K562 (cell line): ENCODE measurements around the gene FGD6. TPM values are rescaled to one million over a fixed set of nuclear protein-coding genes. Genes with fewer than 3 reads are reported as not detected.

Experiments
- ATF2 ChIP-seq: sonication (generic); formaldehyde crosslinking; IDR thresholded peaks from 2 replicates; pipeline ENCODE4 v1.8.1; 2022; ENCODE audit warnings: missing genetic modification reagents
- FOXA3 ChIP-seq, 2 experiments: fragments of 450-650 bp in 1 of 2; sonication (generic) in 1 of 2; formaldehyde crosslinking; IDR thresholded peaks in 1 of 2; conservative IDR thresholded peaks in 1 of 2; 2 replicates each; pipeline versions ENCODE4 v1.4.0 to v1.8.0; 2020 to 2022; ENCODE audit warnings: mild to moderate bottlenecking in 2 of 2, missing genetic modification reagents in 1 of 2
- HCFC1 ChIP-seq: IDR thresholded peaks from 2 replicates; pipeline ENCODE4 v1.6.1; 2012; ENCODE audit warnings: low read depth, low read length, improper control_type of control experiment
- HIVEP1 ChIP-seq: fragments of 250-450 bp; sonication (Bioruptor Pico); IDR thresholded peaks from 2 replicates; pipeline ENCODE4 v1.4.0; 2020; ENCODE audit warnings: mild to moderate bottlenecking
- JUND ChIP-seq, 2 experiments: IDR thresholded peaks; 2 replicates in 1 of 2; 3 replicates in 1 of 2; pipeline ENCODE4 v1.6.1; 2011; ENCODE audit warnings: borderline replicate concordance in 2 of 2, low read depth in 2 of 2, low read length in 2 of 2, improper control_type of control experiment in 1 of 2, missing biosample characterization in 1 of 2, missing genetic modification characterization in 1 of 2, missing genetic modification reagents in 1 of 2
- KAT2B ChIP-seq: IDR thresholded peaks from one replicate; pipeline ENCODE4 v1.6.1; 2012; ENCODE audit warnings: low read depth, mild to moderate bottlenecking, control low read depth, inconsistent platforms, low read length, moderate library complexity
- KDM5B ChIP-seq: fragments of 200-600 bp; sonication (generic); IDR thresholded peaks from 2 replicates; pipeline ENCODE4 v1.6.1; 2012; ENCODE audit warnings: low read depth, mild to moderate bottlenecking, moderate library complexity, low read length, control low read depth, inconsistent platforms; ENCODE audit not compliant: insufficient replicate concordance
- MTF1 ChIP-seq: fragments of 250-450 bp; sonication (Bioruptor Pico); IDR thresholded peaks from 2 replicates; pipeline ENCODE4 v1.9.0; 2021; ENCODE audit warnings: moderate library complexity, mild to moderate bottlenecking, inconsistent platforms, borderline replicate concordance
- POLR2G ChIP-seq: fragments of 200-400 bp; formaldehyde crosslinking; IDR thresholded peaks from 2 replicates; pipeline ENCODE4 v1.6.1; 2017; ENCODE audit warnings: low read depth, mild to moderate bottlenecking, antibody characterized with exemption, low read length, moderate library complexity
- RB1 ChIP-seq: fragments of 450-650 bp; IDR thresholded peaks from 2 replicates; pipeline ENCODE4 v1.6.1; 2017; ENCODE audit warnings: low read depth, mild to moderate bottlenecking
- SIN3A ChIP-seq, 2 experiments: fragments of 150-350 bp in 1 of 2; IDR thresholded peaks; 2 replicates each; pipeline ENCODE4 v1.6.1; 2011 to 2016; ENCODE audit warnings: borderline replicate concordance in 2 of 2, low read depth in 2 of 2, low read length in 2 of 2, mild to moderate bottlenecking in 2 of 2, moderate library complexity in 2 of 2; ENCODE audit not compliant: control insufficient read depth in 1 of 2
- THRB ChIP-seq: fragments of 450-650 bp; formaldehyde crosslinking; conservative IDR thresholded peaks from 2 replicates; pipeline ENCODE4 v1.4.0; 2022; ENCODE audit warnings: mild to moderate bottlenecking, missing genetic modification characterization
- ZBTB7A ChIP-seq: IDR thresholded peaks from 2 replicates; pipeline ENCODE4 v1.6.1; 2011; ENCODE audit warnings: low read depth, mild to moderate bottlenecking, low read length, moderate library complexity, borderline replicate concordance; ENCODE audit not compliant: control insufficient read depth
- ZC3H4 ChIP-seq: sonication (generic); formaldehyde crosslinking; IDR thresholded peaks from 2 replicates; pipeline ENCODE4 v1.9.0; 2021; ENCODE audit warnings: missing genetic modification reagents, borderline replicate concordance
- ZKSCAN8 ChIP-seq: fragments of 200-800 bp; sonication (Bioruptor generic); IDR thresholded peaks from 2 replicates; pipeline ENCODE4 v1.6.1; 2016; ENCODE audit warnings: missing genetic modification characterization, missing compliant biosample characterization
- ZNF274 ChIP-seq: IDR thresholded peaks from 2 replicates; pipeline ENCODE4 v1.6.1; 2011; ENCODE audit warnings: low read depth, mild to moderate bottlenecking, low read length, moderate library complexity, borderline replicate concordance
- ZNF282 ChIP-seq: sonication (generic); formaldehyde crosslinking; IDR thresholded peaks from 2 replicates; pipeline ENCODE4 v1.8.1; 2023; ENCODE audit warnings: missing genetic modification reagents
- ZNF444 ChIP-seq: fragments of 250-450 bp; sonication (Bioruptor Pico); IDR thresholded peaks from 2 replicates; pipeline ENCODE4 v1.4.0; 2020; ENCODE audit warnings: mild to moderate bottlenecking, moderate library complexity
- ZNF589 ChIP-seq: fragments of 200-800 bp; sonication (Bioruptor generic); IDR thresholded peaks from 2 replicates; pipeline ENCODE4 v1.6.1; 2016; ENCODE audit warnings: low read depth, missing genetic modification characterization, missing compliant biosample characterization
- polyA plus RNA-seq, 8 experiments: library from polyadenylated mRNA; depleted of rRNA in 4 of 8; stranded (reverse) in 5 of 8; unstranded in 3 of 8; fragments of >200 nt; fragmentation: Nextera tagmentation in 2 of 8; fragmentation: Illumina TruSeq in 1 of 8; extraction: Ambion mirVana in 2 of 8; extraction: Trizol in 1 of 8; gene quantifications; 2 replicates each; pipeline versions ENCODE4 v1.2.1 to v1.2.3, GENCODE V29; 2011 to 2014; ENCODE audit warnings: inconsistent platforms in 1 of 8, missing spikeins in 1 of 8
- total RNA-seq, 7 experiments: library from RNA; depleted of rRNA in 6 of 7; stranded (reverse); fragments of >200 nt in 6 of 7; fragmentation: Illumina TruSeq in 2 of 7; extraction: Trizol in 2 of 7; gene quantifications; 2 replicates each; pipeline versions ENCODE4 v1.2.1 to v1.2.3, GENCODE V29; 2011 to 2021; ENCODE audit warnings: low replicate concordance in 1 of 7

Gene FGD6
- total and polyA plus RNA-seq, 9 of the 15 experiments (the other 6 are each of a cell fraction or from before 2014, with no cell fraction given): 1.5 to 11.1 (median 5.8) TPM

GRCh38 chr12:95072900-95073697 is 144.2 kb downstream of the FGD6 start, which contains the start of gene NR2C1 (continued):
- no peak; the same call in 1 of the 2 replicates for TF ChIP-seq ZBTB7A
- no peak for TF ChIP-seq ZNF444 (CRISPR knock-in tag)
- TF ChIP-seq ZC3H4: no peak
- peak; percentile 50 for TF ChIP-seq JUND (IDR thresholded peaks at IDR 0.05; ENCODE audit: borderline replicate concordance, low read depth, low read length)
- no peak for TF ChIP-seq JUND (tag; IDR thresholded peaks at IDR 0.05; ENCODE audit: borderline replicate concordance, low read depth, low read length)
- peak; percentile 48 for TF ChIP-seq KDM5B
- TF ChIP-seq THRB (CRISPR knock-in tag): no peak
- TF ChIP-seq ZNF274: no peak
- TF ChIP-seq ATF2 (CRISPR knock-in tag): no peak
- peak in 1 of 2 experiments; percentile 19; a peak in 1 of 4 replicates for TF ChIP-seq SIN3A (IDR thresholded peaks at IDR 0.05; ENCODE audit: borderline replicate concordance in 2 of 2, control insufficient read depth in 1 of 2, low read depth in 2 of 2, low read length in 2 of 2)
- no peak for TF ChIP-seq ZKSCAN8 (CRISPR knock-in tag)
- TF ChIP-seq ZNF282 (CRISPR knock-in tag): no peak
- no peak for TF ChIP-seq MTF1 (CRISPR knock-in tag)
- no peak for TF ChIP-seq FOXA3 (CRISPR knock-in tag; conservative IDR thresholded peaks at IDR 0.05 in 1 of 2, IDR thresholded peaks at IDR 0.05 in 1 of 2)
- TF ChIP-seq HIVEP1 (CRISPR knock-in tag): no peak
- peak; percentile 60 for TF ChIP-seq RB1
- no peak for TF ChIP-seq ZNF589 (CRISPR knock-in tag)
- TF ChIP-seq KAT2B: no peak
- peak; percentile 81 for TF ChIP-seq POLR2G
- TF ChIP-seq HCFC1: peak; percentile 65
